Measurements from ENCODE around the gene STK17B.

- no peak for TF ChIP-seq CTCF (IDR thresholded peaks at IDR 0.05)
- TF ChIP-seq POLR2A (IDR thresholded peaks at IDR 0.05) = no peak
Measured at GRCh38 chr2:196162586-196163175, 8.7 kb downstream of the STK17B start.

All from uterus (tissue), 2 donors.